ENCODE results near the gene MAPK8IP3. TPM values are rescaled to one million over a fixed set of nuclear protein-coding genes. Genes with fewer than 3 reads are reported as not detected.
"Not testable (repeated sequence)": the region's sequence is repeated elsewhere in the genome, so short reads cannot be mapped to it uniquely, and the experiment has no call there.

The MAPK8IP3 gene
- polyA plus RNA-seq, 3 donors = 28.6 to 39.6 (median 36.3) TPM

DNA sequence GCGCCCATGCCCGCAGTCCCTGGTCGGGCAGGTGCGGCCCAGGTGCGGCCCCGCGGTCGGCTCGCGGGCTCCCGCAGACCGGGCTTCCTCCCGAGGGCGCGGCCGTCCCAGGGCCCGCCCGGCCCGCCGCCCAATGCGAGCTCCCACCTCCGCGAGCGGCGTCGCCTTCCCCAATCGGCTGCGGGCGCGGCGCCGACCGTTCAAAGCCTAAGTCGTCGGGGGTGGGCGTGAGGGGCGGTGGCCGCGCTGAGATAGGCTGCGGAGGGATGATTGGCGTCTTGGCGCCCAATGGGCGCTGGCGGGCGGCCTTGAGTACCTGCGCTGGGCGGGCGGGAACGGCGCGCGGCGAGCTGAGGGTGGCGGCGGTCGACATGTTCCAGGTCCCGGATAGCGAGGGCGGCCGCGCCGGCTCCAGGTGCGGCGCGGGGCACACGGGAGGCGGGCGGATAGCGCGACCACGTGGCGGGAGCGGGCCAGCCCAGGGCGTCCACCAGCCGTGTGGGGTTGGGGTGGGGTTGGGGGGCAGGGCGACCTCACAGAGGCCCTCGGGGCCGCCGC lies 28.0 kb upstream of the MAPK8IP3 start, which contains the start of gene JPT2:
Gene JPT2, plus strand, starts transcription at position 338 of the 558 bp plus-strand sequence. Its CDS starts 34 bp downstream, at position 372.
- DNase-seq (ENCODE audit: low read depth in 3 of 3, low spot score in 2 of 3) = peak; percentile 89 to 93 (median 89)

DNA sequence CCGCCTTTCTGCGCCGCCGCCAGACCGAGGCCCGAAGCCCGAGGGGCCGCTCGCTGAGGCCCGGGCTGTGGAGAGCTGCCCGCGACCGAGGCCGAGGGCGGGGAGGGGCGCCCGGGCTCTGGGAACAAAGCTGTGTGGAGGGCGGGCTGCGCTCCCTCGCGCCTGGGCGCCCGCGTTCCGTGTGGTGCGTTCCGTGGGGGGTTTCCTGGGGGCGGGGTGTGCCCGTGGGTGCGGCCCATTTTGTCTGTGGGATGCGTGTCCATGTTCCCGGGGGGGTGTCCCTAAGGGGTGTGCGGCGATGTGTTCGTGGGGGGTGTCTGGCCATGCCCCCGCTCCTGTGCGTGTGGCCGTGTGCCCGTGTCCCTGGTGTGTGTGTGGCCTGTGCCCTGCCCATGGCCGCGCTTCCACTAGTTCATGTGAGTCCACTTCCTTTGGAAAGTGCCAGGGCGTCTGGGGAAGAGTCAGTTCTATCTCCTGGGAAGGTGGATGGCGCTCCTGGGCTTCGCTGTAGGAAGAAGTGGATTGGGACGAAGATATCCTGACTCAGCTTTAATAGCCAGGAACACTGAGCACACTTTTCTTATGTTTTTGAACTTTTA lies 27.4 kb upstream of the MAPK8IP3 start:
- DNase-seq (ENCODE audit: low read depth in 3 of 3, low spot score in 2 of 3) = peak in 1 of 3 donors; percentile 8

DNA sequence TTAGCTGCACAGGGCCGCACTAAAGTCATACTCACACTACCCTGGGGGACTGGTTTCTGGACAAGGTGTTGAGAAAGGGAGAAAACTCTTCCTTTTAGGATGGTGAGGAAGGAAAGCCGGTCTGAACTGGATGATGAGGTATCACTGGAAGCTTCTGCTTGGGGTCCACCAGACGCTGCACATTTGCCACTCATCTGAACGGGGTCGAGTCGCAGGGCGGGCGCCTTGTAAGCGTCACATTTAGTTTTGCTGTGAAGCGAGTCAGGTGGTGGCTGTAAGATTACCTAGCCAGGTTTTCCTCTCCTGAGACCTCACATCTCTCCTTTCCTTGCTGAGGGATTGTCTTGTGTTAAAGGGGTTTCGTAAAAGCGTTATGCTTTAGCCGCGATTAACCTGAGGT lies 25.6 kb upstream of the MAPK8IP3 start:
- no peak for DNase-seq (ENCODE audit: low read depth in 3 of 3, low spot score in 2 of 3)

DNA sequence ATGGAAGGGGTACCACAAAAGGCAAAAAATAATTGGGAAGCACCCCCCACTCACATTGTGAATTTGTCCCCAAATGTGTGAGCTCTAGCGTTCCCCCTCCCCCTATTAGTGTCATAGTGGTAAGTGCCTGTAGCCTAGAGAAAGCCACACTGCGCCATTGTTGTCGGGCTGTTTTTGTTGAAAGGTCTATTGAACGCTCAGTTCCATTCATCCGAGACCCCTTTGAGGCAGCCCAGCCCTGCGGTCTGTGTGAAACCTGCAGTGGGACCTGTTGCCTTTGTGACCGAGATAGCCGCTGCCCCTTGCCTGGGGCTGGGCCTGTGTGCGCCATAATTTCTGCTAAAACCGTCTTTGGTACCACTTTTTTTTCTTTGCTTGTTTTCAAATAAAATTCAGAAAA lies 25.0 kb upstream of the MAPK8IP3 start:
- no peak for DNase-seq (ENCODE audit: low read depth in 3 of 3, low spot score in 2 of 3)

DNA sequence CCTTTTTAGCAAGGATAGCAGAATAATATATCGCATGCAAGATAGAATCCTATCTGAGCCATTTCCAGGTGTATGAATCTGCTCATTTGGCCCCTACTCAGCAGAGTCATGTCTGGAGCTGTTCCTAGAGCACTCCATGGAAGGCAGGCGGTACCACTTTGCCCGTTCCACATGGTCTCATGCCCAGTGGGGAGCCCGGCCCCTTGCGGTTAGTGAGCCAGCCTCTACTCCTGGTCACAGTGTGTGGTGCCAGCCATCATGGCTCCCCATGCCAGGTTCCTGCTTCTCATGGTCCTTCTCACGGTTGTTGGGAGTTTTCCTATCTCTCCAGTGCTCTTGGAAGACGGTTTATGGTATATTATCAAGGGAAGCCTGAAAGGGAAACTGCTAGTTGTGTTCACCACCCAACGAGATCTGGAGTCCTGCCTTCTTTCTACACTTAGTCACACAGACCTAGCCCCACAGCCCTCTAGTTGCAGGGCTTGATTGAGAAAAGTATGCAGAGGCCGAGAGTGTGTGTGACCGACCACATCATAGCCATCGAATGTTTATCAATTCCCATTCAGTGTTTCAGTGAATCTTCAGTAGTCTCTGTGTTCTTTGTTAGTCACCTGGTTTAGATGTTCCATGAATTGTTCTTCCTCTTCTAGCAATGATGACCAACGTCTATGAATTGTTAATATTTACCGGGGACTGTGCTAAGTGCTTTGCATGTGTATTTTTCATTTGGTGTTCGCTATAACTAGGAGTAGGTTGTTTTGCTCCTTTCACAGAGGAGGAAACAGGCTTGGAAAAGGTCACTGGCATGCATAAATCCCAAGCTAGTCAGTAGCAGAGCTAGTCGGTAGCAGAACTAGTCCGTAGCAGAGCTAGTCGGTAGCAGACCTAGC lies 18.3 kb upstream of the MAPK8IP3 start:
- no peak for DNase-seq (ENCODE audit: low read depth in 3 of 3, low spot score in 2 of 3)

DNA sequence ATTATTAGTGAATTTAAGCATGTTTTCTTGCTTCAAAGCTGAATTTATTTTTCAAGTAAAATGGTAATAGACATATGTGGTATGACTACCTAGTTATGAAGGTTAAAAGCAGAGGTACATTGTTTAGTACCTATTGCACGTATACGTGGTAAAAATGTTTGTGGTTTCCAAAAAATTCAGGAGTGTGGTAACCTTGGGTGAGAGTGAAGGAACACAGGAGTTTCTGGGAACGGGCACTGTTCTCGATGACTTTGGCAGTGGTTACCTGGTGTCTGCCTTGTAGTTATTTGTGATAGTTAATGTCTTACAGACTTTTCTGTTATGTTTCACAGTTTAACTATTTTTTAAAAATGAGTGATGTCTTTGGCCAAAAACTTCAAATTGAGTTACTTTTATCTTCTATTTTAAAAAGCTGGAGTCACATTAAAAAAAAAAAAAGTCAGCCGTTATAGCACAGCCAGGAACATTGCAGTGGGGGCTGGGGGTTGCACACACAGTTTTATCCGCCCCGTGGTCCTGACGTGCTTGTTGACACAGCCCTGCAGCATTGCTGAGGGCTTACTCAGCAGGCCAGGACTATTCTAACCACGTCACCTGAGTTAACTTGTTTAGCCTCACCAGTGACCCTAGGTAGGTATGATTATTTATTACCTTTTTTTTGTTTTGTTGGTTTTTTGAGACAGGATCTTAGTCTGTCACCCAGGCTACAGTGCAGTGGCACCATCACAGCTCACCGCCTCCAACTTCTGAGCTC lies 17.0 kb upstream of the MAPK8IP3 start:
- no peak for DNase-seq (ENCODE audit: low read depth in 3 of 3, low spot score in 2 of 3)

DNA sequence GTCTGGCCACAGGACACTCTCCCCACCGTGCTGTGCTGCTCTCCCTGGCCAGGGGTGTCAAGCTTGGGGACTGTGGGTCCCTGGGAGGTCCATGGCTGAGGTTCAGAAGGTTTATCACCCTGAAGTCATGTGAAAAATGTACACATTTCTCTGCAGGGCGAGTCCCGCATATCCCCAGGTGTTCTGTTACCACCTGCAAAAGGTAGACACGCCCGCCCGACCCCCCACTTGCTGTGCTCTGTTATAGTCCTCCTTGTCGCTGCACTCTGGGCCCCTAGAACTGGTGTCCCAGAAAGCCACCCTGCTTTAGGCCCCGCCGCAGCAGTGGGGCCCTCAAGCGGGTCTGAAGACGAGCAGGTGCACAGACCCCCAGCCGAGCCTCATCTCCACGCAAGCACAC lies 16.1 kb upstream of the MAPK8IP3 start:
- DNase-seq (ENCODE audit: low read depth in 3 of 3, low spot score in 2 of 3) = no peak

DNA sequence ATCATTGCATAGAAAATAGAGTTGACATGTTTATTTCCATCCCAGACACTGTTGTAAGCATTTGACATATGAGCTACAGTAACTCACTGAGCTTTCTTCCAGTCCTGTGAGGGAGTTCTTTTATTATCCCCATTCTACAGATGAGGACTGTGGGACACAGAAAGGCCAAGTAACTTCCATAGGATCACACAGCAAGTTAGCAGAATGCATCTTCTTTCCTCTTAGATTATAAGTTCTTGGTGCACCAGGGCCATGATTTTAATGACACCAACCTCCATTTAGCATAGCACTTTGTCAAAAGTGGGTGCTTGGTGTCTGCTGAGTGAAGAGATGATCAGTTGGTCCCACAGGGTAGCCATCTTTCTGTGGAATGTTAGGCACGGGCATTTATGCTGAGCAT lies 15.2 kb upstream of the MAPK8IP3 start:
- no peak for DNase-seq (ENCODE audit: low read depth in 3 of 3, low spot score in 2 of 3)

DNA sequence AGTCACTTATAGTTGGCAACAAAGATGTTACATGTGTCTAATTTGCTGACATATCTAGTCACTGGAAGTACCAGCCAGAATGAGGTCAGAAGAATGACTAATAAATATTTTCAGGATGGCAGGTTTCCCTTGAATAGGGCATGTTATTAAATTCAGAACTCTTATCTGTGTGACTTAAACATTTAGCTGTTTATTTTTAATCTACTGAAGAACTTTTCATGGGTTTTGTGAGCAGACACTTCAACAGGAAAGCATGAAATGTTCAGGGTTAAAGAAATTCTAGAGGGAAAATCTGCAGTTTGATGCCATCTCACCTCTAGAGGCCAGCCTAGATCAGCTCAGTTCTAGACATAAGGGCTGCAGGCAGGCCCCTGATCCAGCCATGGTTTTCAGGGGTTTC lies 14.7 kb upstream of the MAPK8IP3 start:
- DNase-seq (ENCODE audit: low read depth in 3 of 3, low spot score in 2 of 3) = no peak

DNA sequence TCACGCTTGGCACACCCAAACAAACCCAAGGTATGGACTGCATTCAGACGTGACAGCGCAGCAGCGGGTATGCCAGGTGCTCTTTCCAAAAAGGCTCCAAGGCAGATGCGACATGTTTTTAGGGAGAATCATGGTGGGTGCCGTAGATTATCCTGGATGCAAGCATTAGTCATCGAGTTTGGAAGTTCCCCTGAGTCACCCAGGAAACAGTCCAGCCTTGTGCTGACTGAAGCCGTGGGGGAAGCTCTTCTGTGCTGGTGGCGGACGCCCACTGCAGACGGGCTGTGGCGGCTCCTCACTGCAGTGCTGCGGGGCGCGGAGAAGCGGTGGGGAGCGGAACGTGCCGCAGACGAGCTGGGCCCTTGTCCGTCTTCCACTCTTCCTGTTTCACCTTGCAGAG lies 14.0 kb upstream of the MAPK8IP3 start:
- no peak for DNase-seq (ENCODE audit: low read depth in 3 of 3, low spot score in 2 of 3)

DNA sequence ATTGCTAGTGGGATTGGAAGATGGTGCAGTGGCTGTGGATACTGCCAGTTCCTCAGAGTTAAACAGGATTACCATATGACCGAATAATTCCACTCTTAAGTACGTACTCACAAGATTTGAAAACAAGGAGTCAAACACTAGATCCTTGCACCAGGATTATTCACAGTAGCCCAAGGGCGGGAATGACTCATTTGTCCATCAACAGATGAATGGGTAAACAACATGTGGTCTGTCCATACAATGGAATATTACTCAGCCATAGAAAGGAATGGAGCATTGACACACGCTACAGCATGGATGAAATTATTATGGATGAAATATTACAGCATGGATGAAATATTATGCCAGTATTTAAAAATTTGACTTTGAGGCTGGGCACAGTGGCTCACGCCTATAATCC lies 9.1 kb upstream of the MAPK8IP3 start:
- DNase-seq (ENCODE audit: low read depth in 3 of 3, low spot score in 2 of 3) = no peak

DNA sequence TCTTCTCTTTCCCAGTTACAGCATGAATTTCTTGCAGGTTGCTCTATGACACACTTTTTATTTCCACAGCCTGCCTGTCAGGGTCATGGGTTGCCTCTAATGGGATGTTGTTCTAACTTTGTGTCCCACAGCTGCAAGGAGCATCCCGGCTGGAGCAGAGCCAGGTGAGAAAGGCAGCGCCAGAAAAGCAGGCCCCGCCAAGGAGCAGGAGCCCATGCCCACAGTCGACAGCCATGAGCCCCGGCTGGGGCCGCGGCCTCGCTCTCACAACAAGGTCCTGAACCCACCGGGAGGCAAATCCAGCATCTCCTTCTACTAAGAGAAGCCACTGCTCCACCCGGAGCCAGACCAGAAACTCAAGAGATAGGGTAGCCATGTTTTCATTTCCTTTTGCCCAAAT lies 7.3 kb upstream of the MAPK8IP3 start:
- no peak for DNase-seq (ENCODE audit: low read depth in 3 of 3, low spot score in 2 of 3)

DNA sequence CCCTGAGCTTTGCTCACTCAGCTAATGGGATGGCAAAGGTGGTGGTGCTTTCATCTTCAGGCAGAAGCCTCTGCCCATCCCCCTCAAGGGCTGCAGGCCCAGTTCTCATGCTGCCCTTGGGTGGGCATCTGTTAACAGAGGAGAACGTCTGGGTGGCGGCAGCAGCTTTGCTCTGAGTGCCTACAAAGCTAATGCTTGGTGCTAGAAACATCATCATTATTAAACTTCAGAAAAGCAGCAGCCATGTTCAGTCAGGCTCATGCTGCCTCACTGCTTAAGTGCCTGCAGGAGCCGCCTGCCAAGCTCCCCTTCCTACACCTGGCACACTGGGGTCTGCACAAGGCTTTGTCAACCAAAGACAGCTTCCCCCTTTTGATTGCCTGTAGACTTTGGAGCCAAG lies 5.7 kb upstream of the MAPK8IP3 start:
- DNase-seq (ENCODE audit: low read depth in 3 of 3, low spot score in 2 of 3) = no peak

DNA sequence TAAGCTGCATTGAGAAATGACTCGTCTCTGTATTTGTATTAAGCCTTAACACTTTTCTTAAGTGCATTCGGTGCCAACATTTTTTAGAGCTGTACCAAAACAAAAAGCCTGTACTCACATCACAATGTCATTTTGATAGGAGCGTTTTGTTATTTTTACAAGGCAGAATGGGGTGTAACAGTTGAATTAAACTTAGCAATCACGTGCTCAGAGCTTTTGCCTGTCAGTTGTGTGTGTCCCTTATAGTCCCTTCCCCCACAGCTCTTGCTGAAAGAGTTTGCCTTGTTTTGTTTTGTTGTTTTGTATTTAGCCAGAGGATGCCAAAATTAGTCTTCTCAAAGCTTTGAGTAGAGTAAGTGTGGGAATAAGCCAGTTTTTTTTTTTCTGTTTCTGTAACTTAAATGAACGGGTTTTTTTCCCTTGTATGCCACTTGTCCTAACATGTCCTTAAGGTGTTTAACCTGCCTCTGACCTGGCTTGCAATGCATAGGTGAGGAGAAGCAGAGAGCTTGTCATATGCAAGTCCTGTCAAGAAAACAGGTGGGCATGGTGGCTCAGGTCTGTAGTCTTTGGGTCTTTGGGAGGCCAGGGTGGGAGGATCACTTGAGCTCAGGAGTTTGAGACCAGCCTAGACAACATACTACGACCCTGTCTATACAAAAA lies 4.6 kb upstream of the MAPK8IP3 start:
- DNase-seq (ENCODE audit: low read depth in 3 of 3, low spot score in 2 of 3) = no peak

DNA sequence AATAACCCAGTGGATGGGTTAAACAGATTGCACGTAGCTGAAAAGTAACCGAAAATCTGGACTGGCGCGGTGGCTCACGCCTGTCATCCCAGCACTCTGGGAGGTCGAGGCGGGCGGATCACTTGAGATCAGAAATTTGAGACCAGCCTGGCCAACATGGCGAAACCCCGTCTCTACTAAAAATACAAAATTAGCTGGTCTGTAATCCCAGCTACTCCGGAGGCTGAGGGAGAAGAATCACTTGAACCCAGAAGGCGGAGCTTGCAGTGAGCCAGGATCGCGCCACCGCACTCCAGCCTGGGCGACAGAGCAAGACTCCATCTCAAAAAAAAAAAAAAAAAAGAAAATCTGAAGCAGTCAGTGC lies 689 bp upstream of the MAPK8IP3 start:
- not testable (repeated sequence) for DNase-seq (ENCODE audit: low read depth in 3 of 3, low spot score in 2 of 3)

DNA sequence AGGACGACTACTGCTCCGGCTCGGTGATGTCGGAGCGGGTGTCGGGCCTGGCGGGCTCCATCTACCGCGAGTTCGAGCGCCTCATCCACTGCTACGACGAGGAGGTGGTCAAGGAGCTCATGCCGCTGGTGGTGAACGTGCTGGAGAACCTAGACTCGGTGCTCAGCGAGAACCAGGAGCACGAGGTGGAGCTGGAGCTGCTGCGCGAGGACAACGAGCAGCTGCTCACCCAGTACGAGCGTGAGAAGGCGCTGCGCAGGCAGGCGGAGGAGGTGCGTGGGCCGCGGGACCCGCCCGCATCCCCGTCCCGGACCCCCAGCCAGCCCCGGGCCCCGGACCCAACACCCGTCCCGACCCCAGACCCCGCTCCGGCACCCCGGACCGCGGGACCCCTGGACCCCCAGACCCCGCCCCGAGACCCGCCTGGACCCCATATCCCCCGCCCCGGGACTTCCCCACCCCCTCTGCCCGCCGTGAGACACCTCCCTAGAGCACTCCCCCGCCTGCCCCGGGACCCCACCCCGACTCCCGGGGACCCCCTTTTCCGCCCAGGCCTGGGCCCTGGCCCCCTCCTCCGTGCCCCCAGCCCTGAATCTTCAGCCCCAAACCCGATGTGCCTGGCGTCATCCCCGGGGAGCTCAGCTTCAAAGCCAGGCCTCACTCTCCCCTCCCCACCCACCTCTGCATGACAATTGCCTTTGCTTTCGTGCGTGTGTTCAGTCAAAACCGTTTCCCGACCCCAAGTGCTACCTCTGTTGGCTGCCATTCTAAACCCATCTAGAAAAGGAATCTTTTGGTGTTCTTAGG lies 594 bp downstream of the MAPK8IP3 start:
- DNase-seq (ENCODE audit: low read depth in 3 of 3, low spot score in 2 of 3) = peak in 1 of 3 donors; percentile 9

DNA sequence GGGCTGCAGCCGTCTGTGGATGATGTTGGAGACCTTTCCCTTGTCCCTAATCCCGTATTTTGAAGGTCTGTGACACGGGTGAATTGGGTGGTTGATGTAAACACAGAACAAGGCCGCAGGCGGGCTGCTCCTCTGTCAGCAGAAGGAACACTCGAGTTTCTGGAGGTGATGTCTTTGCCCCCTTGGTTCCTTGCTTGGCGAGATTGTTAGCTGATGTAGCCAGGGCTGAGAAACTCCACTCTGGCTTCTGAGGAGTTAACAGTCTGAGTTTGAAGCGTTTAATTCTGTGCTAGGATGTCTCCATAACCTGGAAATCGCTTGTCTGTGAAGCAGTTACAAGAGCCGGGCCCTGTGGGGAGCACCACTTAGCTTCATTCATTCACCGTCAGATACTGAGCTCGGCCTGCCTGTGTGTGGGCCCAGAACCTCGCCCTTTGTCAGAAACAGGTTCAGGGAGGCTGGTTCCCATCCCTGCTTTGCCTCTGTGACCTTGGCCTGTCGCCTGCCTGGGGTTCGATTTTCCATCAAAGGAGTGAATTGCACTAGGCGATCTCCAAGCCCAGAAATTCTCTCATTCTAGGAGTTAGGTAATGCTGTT lies 1.3 kb downstream of the MAPK8IP3 start:
- DNase-seq (ENCODE audit: low read depth in 3 of 3, low spot score in 2 of 3) = no peak

DNA sequence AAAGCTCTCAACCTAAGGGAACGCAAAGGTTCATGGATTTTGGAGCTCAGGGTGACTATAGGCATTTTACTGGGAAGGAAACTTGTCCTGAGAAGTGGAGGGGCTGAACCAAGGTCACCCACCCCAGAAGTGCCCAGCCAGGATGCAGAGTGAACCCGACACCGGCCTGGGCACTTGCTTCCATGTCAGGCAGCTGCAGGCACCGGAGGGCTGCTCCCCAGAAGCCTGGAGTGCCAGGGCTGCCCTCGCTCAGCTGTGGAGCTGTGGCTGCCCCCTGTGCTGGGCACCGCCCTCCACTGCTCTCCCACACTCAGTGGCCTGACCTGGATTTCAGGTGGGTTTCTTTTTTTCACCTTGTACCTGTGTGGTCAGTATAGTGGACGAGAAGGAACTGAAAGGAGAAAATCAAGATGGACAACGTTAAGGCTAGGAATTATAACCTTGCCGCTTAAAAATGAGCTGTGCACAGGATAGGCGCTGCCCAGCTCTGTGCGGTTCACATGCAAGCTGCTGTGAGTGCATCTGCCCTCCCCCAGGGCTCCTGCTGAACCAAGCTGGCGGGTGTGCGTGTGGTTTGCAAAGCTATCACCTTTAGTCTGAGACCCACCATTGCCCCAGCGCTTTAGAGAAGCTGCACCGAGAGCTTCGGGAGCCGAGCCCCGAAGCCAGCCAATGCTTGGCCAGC lies 2.2 kb downstream of the MAPK8IP3 start:
- DNase-seq (ENCODE audit: low read depth in 3 of 3, low spot score in 2 of 3) = no peak

DNA sequence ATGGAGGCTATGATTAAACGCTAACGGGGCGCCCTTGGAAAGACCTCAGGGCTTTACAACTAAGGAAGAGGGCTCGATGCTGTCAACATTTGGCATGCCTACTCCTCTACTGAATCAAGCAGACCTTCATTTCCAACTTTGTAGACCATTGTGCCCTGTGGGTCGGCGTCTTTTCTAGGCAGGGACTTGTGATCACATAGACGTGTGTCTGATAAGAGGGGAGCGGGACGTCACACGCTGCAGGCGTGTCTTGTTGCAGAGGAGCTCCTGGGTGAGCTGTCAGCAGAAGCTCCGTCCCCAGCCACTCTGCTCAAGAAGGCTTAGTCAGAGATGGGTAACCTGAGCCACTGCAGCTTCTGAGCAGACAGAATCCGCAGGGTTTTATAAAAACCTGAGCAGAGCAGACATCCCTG lies 2.8 kb downstream of the MAPK8IP3 start:
- no peak for DNase-seq (ENCODE audit: low read depth in 3 of 3, low spot score in 2 of 3)

All from right renal cortex interstitium (tissue), 3 donors.